SK-N-SH (cell line): ENCODE measurements around the gene PDE6G. TPM values are rescaled to one million over a fixed set of nuclear protein-coding genes. Genes with fewer than 3 reads are reported as not detected.
"Not testable (repeated sequence)": the region's sequence is repeated elsewhere in the genome, so short reads cannot be mapped to it uniquely, and the experiment has no call there.

Experiments used
- CTCF ChIA-PET: fragments of 300-600, 350-600 bp; formaldehyde crosslinking; extraction: SDS; loops from one replicate; lab custom pipeline; 2021; lab: Yijun Ruan, JAX
- POLR2A ChIA-PET: fragments of 350-600 bp; sonication (Branson Sonifier 250); formaldehyde crosslinking; extraction: SDS; loops from one replicate; lab custom pipeline; 2020; ENCODE audit warnings: antibody characterized with exemption, inconsistent platforms; lab: Yijun Ruan, JAX
- DNase-seq: peaks from one replicate; pipeline ENCODE4 v3.0.0; 2012
- H2AFZ ChIP-seq: fragments of 200-600 bp; sonication (generic); 2 replicates; pipeline ENCODE4 v1.8.1; 2016; ENCODE audit warnings: antibody characterized with exemption, mild to moderate bottlenecking, low read depth
- H3F3A ChIP-seq: fragments of 200-600 bp; sonication (generic); replicated peaks from 2 replicates; pipeline ENCODE3; 2016; ENCODE audit warnings: antibody characterized with exemption, mild to moderate bottlenecking; ENCODE audit not compliant: insufficient read depth
- H3K27ac ChIP-seq, 2 experiments: fragments of 200-500 bp in 1 of 2; fragments of 200-600 bp in 1 of 2; sonication (Bioruptor generic) in 1 of 2; sonication (generic), shearing (Covaris generic) in 1 of 2; 2 replicates each; pipeline versions ENCODE4 v1.5.1 to v1.6.1; 2014 to 2016; ENCODE audit warnings: low read depth in 2 of 2, inconsistent platforms in 1 of 2, low read length in 1 of 2, mild to moderate bottlenecking in 1 of 2, mixed read lengths in 1 of 2
- H3K27me3 ChIP-seq: fragments of 200-600 bp; sonication (generic), shearing (Covaris generic); 2 replicates; pipeline ENCODE4 v1.6.1; 2016; ENCODE audit warnings: mixed run types; ENCODE audit not compliant: insufficient read depth
- H3K36me3 ChIP-seq, 2 experiments: fragments of 200-500 bp in 1 of 2; fragments of 200-600 bp in 1 of 2; sonication (Bioruptor generic) in 1 of 2; sonication (generic) in 1 of 2; replicated peaks in 1 of 2; 2 replicates each; pipeline versions ENCODE3 to v1.5.1; 2014 to 2016; ENCODE audit warnings: low read length in 1 of 2, mild to moderate bottlenecking in 1 of 2; ENCODE audit not compliant: insufficient read depth in 2 of 2, control insufficient read depth in 1 of 2
- H3K4me1 ChIP-seq, 2 experiments: fragments of 200-500 bp in 1 of 2; fragments of 200-600 bp in 1 of 2; sonication (Bioruptor generic) in 1 of 2; sonication (generic), shearing (Covaris generic) in 1 of 2; 2 replicates each; pipeline versions ENCODE4 v1.5.1 to v1.6.1; 2014 to 2016; ENCODE audit warnings: low read depth in 1 of 2, low read length in 1 of 2, mixed run types in 1 of 2; ENCODE audit not compliant: insufficient read depth in 2 of 2, control insufficient read depth in 1 of 2
- H3K4me2 ChIP-seq: fragments of 200-600 bp; sonication (generic), shearing (Covaris generic); 2 replicates; pipeline ENCODE4 v1.6.1; 2017; ENCODE audit warnings: mixed run types
- H3K4me3 ChIP-seq, 2 experiments: fragments of 200-500 bp in 1 of 2; fragments of 200-600 bp in 1 of 2; sonication (Bioruptor generic) in 1 of 2; sonication (generic), shearing (Covaris generic) in 1 of 2; 2 replicates each; pipeline versions ENCODE4 v1.5.1 to v1.8.1; 2014 to 2016; ENCODE audit warnings: low read depth in 2 of 2, inconsistent platforms in 1 of 2, low read length in 1 of 2, mild to moderate bottlenecking in 1 of 2, mixed read lengths in 1 of 2, moderate library complexity in 1 of 2
- H3K79me2 ChIP-seq: fragments of 200-600 bp; sonication (generic); 2 replicates; pipeline ENCODE4 v1.8.1; 2017; ENCODE audit warnings: mild to moderate bottlenecking; ENCODE audit not compliant: insufficient read depth
- H3K9ac ChIP-seq: fragments of 200-600 bp; sonication (generic); 2 replicates; pipeline ENCODE4 v1.6.1; 2017; ENCODE audit warnings: mixed run types
- H3K9me2 ChIP-seq: fragments of 200-600 bp; sonication (generic); 2 replicates; pipeline ENCODE4 v1.6.1; 2017; ENCODE audit warnings: mixed run types
- H3K9me3 ChIP-seq: fragments of 200-600 bp; sonication (generic); 2 replicates; pipeline ENCODE4 v1.6.1; 2017; ENCODE audit warnings: mixed run types, mild to moderate bottlenecking, moderate library complexity
- H4K20me1 ChIP-seq: fragments of 200-600 bp; sonication (generic); 2 replicates; pipeline ENCODE4 v1.6.1; 2017; ENCODE audit warnings: mild to moderate bottlenecking, mixed run types; ENCODE audit not compliant: insufficient read depth
- CTCF ChIP-seq: fragments of 200-600 bp; sonication (generic); IDR thresholded peaks from 2 replicates; pipeline ENCODE4 v1.6.1; 2017; ENCODE audit warnings: antibody characterized with exemption, mild to moderate bottlenecking, moderate library complexity
- EP300 ChIP-seq, 2 experiments: IDR thresholded peaks; 2 replicates each; pipeline versions ENCODE4 v1.4.0 to v1.6.1; 2012; ENCODE audit warnings: borderline replicate concordance in 1 of 2, low read depth in 1 of 2, low read length in 1 of 2
- EZH2phosphoT487 ChIP-seq: fragments of 200-600 bp; sonication (generic); IDR thresholded peaks from 2 replicates; pipeline ENCODE4 v1.6.1; 2017; ENCODE audit warnings: low read depth, mixed run types, mild to moderate bottlenecking, antibody characterized with exemption, moderate library complexity, borderline replicate concordance
- GATA2 ChIP-seq: sonication (generic); formaldehyde crosslinking; IDR thresholded peaks from 2 replicates; pipeline ENCODE4 v1.5.0; 2020; ENCODE audit warnings: mild to moderate bottlenecking, missing genetic modification reagents
- MAX ChIP-seq: IDR thresholded peaks from 2 replicates; pipeline ENCODE4 v1.4.0; 2012; ENCODE audit warnings: low read depth
- MEF2A ChIP-seq: IDR thresholded peaks from 2 replicates; pipeline ENCODE4 v1.4.0; 2012; ENCODE audit warnings: low read depth, borderline replicate concordance
- MXI1 ChIP-seq: IDR thresholded peaks from 2 replicates; pipeline ENCODE4 v1.6.1; 2012; ENCODE audit warnings: mild to moderate bottlenecking, low read depth, low read length, improper control_type of control experiment
- RAD21 ChIP-seq: IDR thresholded peaks from 2 replicates; pipeline ENCODE4 v1.6.1; 2012; ENCODE audit warnings: mild to moderate bottlenecking, low read length
- RFX5 ChIP-seq: IDR thresholded peaks from 2 replicates; pipeline ENCODE4 v1.6.1; 2012; ENCODE audit warnings: mild to moderate bottlenecking, improper control_type of control experiment, low read length
- SMC3 ChIP-seq: IDR thresholded peaks from 2 replicates; pipeline ENCODE4 v1.6.1; 2012; ENCODE audit warnings: low read depth, low read length, improper control_type of control experiment
- TEAD4 ChIP-seq: IDR thresholded peaks from 2 replicates; pipeline ENCODE4 v1.4.0; 2012; ENCODE audit warnings: mild to moderate bottlenecking, borderline replicate concordance; ENCODE audit not compliant: insufficient read depth
- YY1 ChIP-seq: IDR thresholded peaks from 2 replicates; pipeline ENCODE4 v1.4.0; 2012; ENCODE audit warnings: low read depth, mild to moderate bottlenecking
- ZBTB33 ChIP-seq: IDR thresholded peaks from 2 replicates; pipeline ENCODE4 v1.4.0; 2012; ENCODE audit warnings: low read depth, borderline replicate concordance
- WGBS: methylation state at CpG from one replicate; pipeline ENCODE4 v1.1.6; 2017; ENCODE audit warnings: low lambda C conversion rate; 5-methylcytosine and 5-hydroxymethylcytosine counted together
- polyA plus RNA-seq, 3 experiments: library from polyadenylated mRNA; depleted of rRNA; stranded (reverse); fragments of >200 nt; gene quantifications; 2 replicates each; pipeline ENCODE4 v1.2.3, GENCODE V29; 2012

Gene PDE6G
- polyA plus RNA-seq, 1 of the 3 experiments (the other 2 are of a cell fraction), result 5.0 TPM

- CTCF ChIA-PET, result interaction anchor here (1.3 to 8.9 kb wide), 3 partner anchors 13 to 21 kb away, joined by 3 to 55 read pairs (median 4); no protein-coding TSS in a partner anchor
- 88% methylated on average over 11 of the region's 11 CpGs for WGBS
Observed at GRCh38 chr17:81621494-81622130, 34.7 kb downstream of the PDE6G start.

DNA sequence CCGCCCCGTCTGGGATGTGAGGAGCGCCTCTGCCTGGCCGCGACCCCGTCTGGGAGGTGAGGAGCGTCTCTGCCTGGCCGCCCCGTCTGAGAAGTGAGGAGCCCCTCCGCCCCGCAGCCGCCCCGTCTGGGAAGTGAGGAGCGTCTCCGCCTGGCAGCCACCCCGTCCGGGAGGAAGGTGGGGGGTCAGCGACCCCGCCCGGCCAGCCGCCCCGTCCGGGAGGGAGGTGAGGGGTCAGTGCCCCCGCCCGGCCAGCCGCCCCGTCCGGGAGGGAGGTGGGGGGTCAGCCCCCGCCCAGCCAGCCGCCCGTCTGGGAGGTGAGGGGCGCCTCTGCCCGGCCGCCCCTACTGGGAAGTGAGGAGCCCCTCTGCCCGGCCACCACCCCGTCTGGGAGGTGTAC, 38.0 kb downstream of the PDE6G start:
- H2AFZ ChIP-seq, H3K4me3 ChIP-seq, H3K4me2 ChIP-seq, H3K9me3 ChIP-seq, H3K9ac ChIP-seq, H3K9me2 ChIP-seq, POLR2A ChIA-PET, H3K4me1 ChIP-seq, H3K27ac ChIP-seq, DNase-seq, CTCF ChIA-PET, H3K27me3 ChIP-seq: not testable (repeated sequence)
- no CpG with 5 or more reads among the region's 36 CpGs for WGBS
- peaks cover 91% of the 10 kb centered on the region for H3K79me2 ChIP-seq
- H4K20me1 ChIP-seq, result peaks cover 62% of the 10 kb centered on the region
- H3K36me3 ChIP-seq, result peaks cover 43 to 67% of the 10 kb centered on the region in 2 experiments
- H3F3A ChIP-seq, result peaks cover 17% of the 10 kb centered on the region

More at GRCh38 chr17:81621494-81622130, 34.7 kb downstream of the PDE6G start:
- no peak overlapping the region for H3K4me2 ChIP-seq
- H3K27me3 ChIP-seq, result no peaks in the 10 kb centered on the region
- POLR2A ChIA-PET, result interaction anchor here (0.6 kb wide), 1 partner anchor 111 kb away, joined by 3 read pairs; no protein-coding TSS in a partner anchor
- no peak overlapping the region for H3K4me3 ChIP-seq
- H4K20me1 ChIP-seq, result peaks cover 49% of the 10 kb centered on the region
- H3K9me2 ChIP-seq, result no peaks in the 10 kb centered on the region
- H3K9me3 ChIP-seq, result no peaks in the 10 kb centered on the region
- H3K79me2 ChIP-seq, result peaks cover 89% of the 10 kb centered on the region
- H3K9ac ChIP-seq, result no peak overlapping the region
- H3F3A ChIP-seq, result peaks cover 25% of the 10 kb centered on the region
- DNase-seq, result no peak
- H3K36me3 ChIP-seq, result peaks cover 50 to 76% of the 10 kb centered on the region in 2 experiments
- peak overlapping the region in 1 of 2 experiments; percentile 4; a peak in 2 of 4 replicates for H3K27ac ChIP-seq
- H2AFZ ChIP-seq, result no peak overlapping the region
- peaks cover 0 to 6% of the 10 kb centered on the region in 2 experiments; a peak in 1 of 4 replicates for H3K4me1 ChIP-seq
- TF ChIP-seq CTCF, result no peak
- TF ChIP-seq EZH2phosphoT487, result no peak
- no peak for TF ChIP-seq MEF2A
- no peak for TF ChIP-seq RAD21
- peak; percentile 65 for TF ChIP-seq MXI1

DNA sequence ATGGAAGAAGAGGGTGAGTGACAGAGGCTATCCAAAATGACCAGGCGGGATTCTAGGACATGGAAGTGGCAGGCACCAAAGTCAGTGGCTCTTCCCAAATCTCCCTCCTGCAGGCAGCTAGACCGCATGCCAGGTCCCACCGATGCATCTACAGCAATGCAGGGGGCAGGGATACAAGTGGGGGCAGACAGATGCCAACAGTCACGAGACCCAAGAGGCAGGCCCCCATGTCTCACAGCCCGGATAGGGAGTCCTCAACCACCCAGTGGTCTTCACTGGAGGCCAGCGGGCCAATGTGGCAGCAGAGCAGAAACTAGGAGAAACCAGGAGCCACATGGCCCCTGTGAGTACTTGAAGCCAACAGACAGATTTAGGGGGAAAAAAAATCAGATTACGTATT, 39.5 kb downstream of the PDE6G start:
- DNase-seq, result no peak
- no peaks in the 10 kb centered on the region for H3K9me2 ChIP-seq
- no peaks in the 10 kb centered on the region for H3K9me3 ChIP-seq
- peaks cover 10% of the 10 kb centered on the region for H3F3A ChIP-seq
- no peaks in the 10 kb centered on the region for H3K27me3 ChIP-seq
- CTCF ChIA-PET, result interaction anchor here (1.3 kb wide), 1 partner anchor 16 kb away, joined by 5 read pairs; no protein-coding TSS in a partner anchor
- no peak overlapping the region for H3K4me2 ChIP-seq
- peaks cover 91% of the 10 kb centered on the region for H3K79me2 ChIP-seq
- 49% methylated on average over 6 of the region's 7 CpGs for WGBS
- peaks cover 69% of the 10 kb centered on the region for H4K20me1 ChIP-seq
- no peak overlapping the region for H3K27ac ChIP-seq
- POLR2A ChIA-PET, result no interaction called here
- H3K36me3 ChIP-seq, result peaks cover 52 to 66% of the 10 kb centered on the region in 2 experiments
- H3K4me3 ChIP-seq, result no peak overlapping the region
- no peak overlapping the region for H3K9ac ChIP-seq
- H2AFZ ChIP-seq, result no peak overlapping the region
- H3K4me1 ChIP-seq, result peaks cover 0 to 6% of the 10 kb centered on the region in 2 experiments; a peak in 1 of 4 replicates
- TF ChIP-seq TEAD4 (no peak), GATA2 (CRISPR knock-in tag) (no peak), EZH2phosphoT487 (no peak), MAX (no peak), CTCF (no peak), RFX5 (no peak), EP300 (IDR thresholded peaks at IDR 0.05; ENCODE audit: borderline replicate concordance in 1 of 2, low read depth in 1 of 2, low read length in 1 of 2) (no peak), YY1 (no peak), SMC3 (no peak), ZBTB33 (no peak)
